Measurements from ENCODE around the gene TSPAN3.

- TF ChIP-seq CTCF (IDR thresholded peaks at IDR 0.05; ENCODE audit: insufficient read depth, low read depth, low read length) (no peak), EZH2 (IDR thresholded peaks at IDR 0.05; ENCODE audit: insufficient read depth, low read length) (no peak)
These were observed 44.3 kb upstream of the TSPAN3 start for GRCh38 chr15:77115179-77115578.

All from astrocyte (in vitro differentiated cells and primary cell).